GM19099 (cell line): ENCODE results near the gene CEBPE.

Experiments used
- POLR2A ChIP-seq: IDR thresholded peaks from 3 replicates; pipeline ENCODE4 v1.6.1; 2011; ENCODE audit warnings: low read depth; ENCODE audit not compliant: insufficient read length; ENCODE audit errors: extremely low read depth

The CEBPE gene

GRCh38 chr14:23131482-23131881 lies 12.4 kb upstream of the CEBPE start:
- TF ChIP-seq POLR2A = no peak

- no peak for TF ChIP-seq POLR2A
These were observed 11.8 kb upstream of the CEBPE start for GRCh38 chr14:23130871-23131270.

DNA sequence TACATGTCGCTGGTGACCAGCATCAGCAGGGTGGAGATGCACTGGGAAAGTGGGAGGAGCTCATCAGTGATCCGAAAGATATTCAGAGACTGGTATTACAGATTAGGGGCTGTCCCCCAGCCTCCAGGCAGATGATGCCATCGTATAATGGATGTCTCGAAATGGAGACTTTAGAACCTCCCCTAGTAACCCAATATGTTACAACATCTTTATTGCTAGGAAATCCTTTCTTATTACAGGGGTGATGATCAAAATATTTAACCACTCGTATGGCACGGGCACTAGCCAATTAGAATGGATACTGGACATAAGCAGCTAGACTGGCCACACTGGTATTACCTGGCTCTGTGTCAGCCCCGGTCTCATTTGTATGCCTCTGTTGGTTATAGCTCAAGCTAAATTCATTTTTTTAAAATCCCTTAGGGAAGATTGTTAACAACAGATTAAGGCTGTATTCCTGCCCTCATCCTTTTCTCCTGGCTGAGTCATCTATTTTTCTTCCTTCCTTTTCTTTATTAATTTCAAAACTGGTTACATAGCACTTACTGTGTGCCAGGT lies 10.8 kb upstream of the CEBPE start:
- no peak for TF ChIP-seq POLR2A

DNA sequence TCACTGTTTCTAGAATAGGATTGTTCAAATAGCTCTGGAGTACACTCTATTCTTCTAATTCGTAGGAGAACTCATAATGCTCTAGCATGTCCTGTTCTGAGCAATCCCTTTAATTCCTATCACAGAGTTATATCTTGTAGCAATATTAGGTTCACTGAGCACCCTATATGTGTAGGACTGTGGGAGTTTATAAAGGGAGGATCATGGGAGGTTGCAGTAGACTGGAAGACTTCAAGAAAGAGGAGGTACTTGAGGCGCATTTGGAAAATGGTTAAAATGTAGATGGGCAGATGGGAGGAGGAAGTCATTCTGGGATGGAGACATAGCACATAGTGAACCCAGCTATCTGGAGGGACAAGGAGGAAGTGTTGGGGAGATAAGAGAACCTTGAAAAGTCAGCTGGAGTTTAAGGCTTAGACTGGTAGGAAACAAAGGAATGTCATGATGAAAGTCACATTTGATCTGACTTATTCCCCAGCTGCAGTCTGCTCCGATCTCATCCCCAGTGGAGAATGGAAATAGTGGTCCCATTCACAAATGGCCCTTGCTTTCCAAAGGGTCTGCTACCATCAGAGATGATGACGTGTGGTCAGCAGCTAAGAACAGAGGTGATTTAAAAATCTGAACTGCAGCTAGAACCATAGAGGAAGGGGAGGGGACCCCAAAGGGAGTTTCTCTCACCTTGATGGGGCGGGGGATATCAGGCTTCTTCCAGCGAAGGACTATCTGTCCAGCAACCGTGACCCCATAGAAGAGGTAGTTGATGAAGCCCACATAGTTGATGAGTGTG lies 10.1 kb upstream of the CEBPE start:
- no peak for TF ChIP-seq POLR2A

GRCh38 chr14:23127861-23128260 lies 8.8 kb upstream of the CEBPE start:
- TF ChIP-seq POLR2A = no peak

GRCh38 chr14:23126548-23127278 lies 7.7 kb upstream of the CEBPE start:
- TF ChIP-seq POLR2A = no peak

DNA sequence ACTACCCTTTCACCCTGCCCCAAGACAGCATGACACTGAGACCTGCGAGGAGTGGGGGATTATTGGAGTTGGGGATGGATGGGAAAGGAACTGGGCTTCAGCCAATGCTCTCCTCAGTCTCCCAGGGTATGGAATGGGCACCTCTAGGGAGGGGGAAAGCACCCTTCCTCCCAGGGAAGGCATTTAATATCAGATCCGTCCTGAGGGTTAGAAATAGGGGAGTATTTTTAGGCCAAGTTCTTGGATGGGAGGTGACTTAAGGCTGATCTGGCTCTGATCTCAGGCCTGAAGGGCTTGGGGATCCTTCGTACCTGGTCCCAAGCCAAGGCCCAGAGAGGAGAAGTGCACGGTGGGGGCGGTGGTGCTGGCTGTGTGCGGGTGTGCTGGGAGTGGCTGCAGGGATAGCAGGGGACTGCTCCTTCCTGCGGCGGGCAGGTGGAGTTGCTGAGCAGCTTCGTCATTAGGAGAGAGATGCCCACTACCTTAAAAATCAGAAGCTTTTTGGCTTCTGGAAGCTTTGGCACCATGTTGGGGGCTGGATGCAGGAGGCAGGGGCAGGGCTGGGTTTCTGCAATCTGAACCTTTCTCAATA lies 7.0 kb upstream of the CEBPE start:
- no peak for TF ChIP-seq POLR2A

- no peak for TF ChIP-seq POLR2A
These were observed 6.0 kb upstream of the CEBPE start for GRCh38 chr14:23125011-23125410.

- TF ChIP-seq POLR2A = no peak
These were observed 5.4 kb upstream of the CEBPE start for GRCh38 chr14:23124337-23124954.

DNA sequence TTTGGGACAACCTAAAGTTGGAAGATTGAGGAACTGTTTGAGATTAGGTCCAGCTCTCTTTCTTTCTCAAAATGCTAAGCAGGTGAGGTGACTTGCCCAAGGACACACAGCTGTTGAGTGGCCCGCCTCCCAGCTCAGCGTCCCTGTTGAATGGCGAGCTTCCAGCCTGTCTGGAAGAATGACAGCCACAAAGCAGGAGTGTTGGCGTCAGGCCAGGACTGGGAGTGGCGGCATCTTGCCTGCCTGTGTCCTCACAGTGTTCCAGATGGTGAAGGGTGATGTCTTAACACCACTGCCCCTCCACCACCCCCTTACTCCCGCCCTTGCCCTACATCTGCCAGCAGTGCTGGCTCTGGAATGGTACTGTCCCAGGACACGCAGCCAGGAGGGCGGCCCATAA lies 4.4 kb upstream of the CEBPE start:
- no peak for TF ChIP-seq POLR2A

DNA sequence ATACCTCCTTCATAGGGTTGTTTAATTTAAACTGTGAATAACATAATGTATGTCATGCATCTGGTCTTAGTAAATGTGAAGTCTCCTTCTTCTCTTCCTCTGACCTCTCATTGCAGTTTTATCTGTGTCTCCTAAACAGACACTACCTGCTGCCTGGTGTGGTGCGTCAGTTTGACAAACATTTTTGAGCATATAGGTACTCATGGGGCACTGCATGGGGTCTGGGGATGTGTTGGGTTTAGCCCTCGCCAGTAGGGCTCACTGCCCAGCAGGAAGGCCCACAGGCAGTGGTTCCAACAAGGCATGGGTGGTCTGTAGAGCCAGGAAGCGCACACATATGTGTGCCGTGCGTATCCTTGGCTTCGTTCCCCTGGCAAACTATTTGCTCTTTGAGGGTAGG lies 3.0 kb upstream of the CEBPE start:
- no peak for TF ChIP-seq POLR2A

DNA sequence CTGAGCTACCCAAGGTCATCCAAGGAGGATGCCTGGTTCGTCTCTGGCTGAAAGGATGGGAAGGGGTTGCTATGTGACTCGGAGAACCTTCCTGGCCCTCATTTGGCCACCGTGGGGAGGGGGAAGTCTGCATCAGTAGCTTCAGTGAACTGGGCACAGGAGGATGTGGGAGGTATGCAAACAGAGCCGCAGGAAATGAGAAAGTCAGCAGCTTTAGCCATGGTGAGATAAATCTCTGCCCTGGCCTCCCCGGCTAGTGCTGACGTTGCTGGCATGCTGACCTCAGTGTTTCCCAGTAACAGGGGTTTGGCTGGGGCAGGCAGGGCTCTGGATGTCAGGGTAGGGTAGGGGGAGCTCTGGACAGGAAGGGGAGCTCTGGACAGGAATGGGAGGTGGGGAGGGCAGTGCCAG lies 2.3 kb upstream of the CEBPE start:
- TF ChIP-seq POLR2A = no peak

- TF ChIP-seq POLR2A = no peak
These were observed 1.6 kb upstream of the CEBPE start for GRCh38 chr14:23120541-23121251.
